HG02678 (cell line): ENCODE results near the gene CECR2.

Experiments used
- ATAC-seq: cut with Tn5 transposase; IDR thresholded peaks from one replicate; pipeline ENCODE4 v1.9.1; 2021; ENCODE audit warnings: mild to moderate bottlenecking, moderate library complexity; ENCODE audit not compliant: unreplicated experiment

Gene CECR2

GRCh38 chr22:17369439-17370025 lies at the start of gene CECR2:
Gene CECR2, plus strand, starts transcription at chr22:17369460. Its CDS starts 324 bp downstream, at chr22:17369784.
- ATAC-seq = no peak

- no peak for ATAC-seq
Observed at GRCh38 chr22:17319546-17319945, 49.7 kb upstream of the CECR2 start.

- ATAC-seq = no peak
Observed at GRCh38 chr22:17322511-17322910, 46.7 kb upstream of the CECR2 start.

GRCh38 chr22:17331690-17332089 lies 37.6 kb upstream of the CECR2 start:
- ATAC-seq = no peak

GRCh38 chr22:17332109-17332800 lies 37.0 kb upstream of the CECR2 start:
- ATAC-seq = no peak

- ATAC-seq = no peak
Observed at GRCh38 chr22:17334059-17334458, 35.2 kb upstream of the CECR2 start.

- ATAC-seq = no peak
Observed at GRCh38 chr22:17334983-17335382, 34.3 kb upstream of the CECR2 start.

- ATAC-seq = no peak
Observed at GRCh38 chr22:17336061-17336460, 33.2 kb upstream of the CECR2 start.

- ATAC-seq = no peak
Observed at GRCh38 chr22:17337639-17338038, 31.6 kb upstream of the CECR2 start.

- no peak for ATAC-seq
Observed at GRCh38 chr22:17339095-17339693, 30.1 kb upstream of the CECR2 start.

GRCh38 chr22:17342361-17342760 lies 26.9 kb upstream of the CECR2 start:
- ATAC-seq = no peak

GRCh38 chr22:17343766-17344165 lies 25.5 kb upstream of the CECR2 start:
- no peak for ATAC-seq

- no peak for ATAC-seq
Observed at GRCh38 chr22:17346578-17346977, 22.7 kb upstream of the CECR2 start.

GRCh38 chr22:17347724-17348123 lies 21.5 kb upstream of the CECR2 start:
- ATAC-seq = no peak

GRCh38 chr22:17348464-17349103 lies 20.7 kb upstream of the CECR2 start:
- no peak for ATAC-seq

- no peak for ATAC-seq
Observed at GRCh38 chr22:17349172-17349571, 20.1 kb upstream of the CECR2 start.

- no peak for ATAC-seq
Observed at GRCh38 chr22:17350292-17350691, 19.0 kb upstream of the CECR2 start.

GRCh38 chr22:17352798-17353197 lies 16.5 kb upstream of the CECR2 start:
- no peak for ATAC-seq

GRCh38 chr22:17357688-17358087 lies 11.6 kb upstream of the CECR2 start:
- no peak for ATAC-seq

- ATAC-seq = no peak
Observed at GRCh38 chr22:17358415-17358814, 10.8 kb upstream of the CECR2 start.

- no peak for ATAC-seq
Observed at GRCh38 chr22:17359501-17359900, 9.8 kb upstream of the CECR2 start.

GRCh38 chr22:17366329-17366728 lies 2.9 kb upstream of the CECR2 start:
- no peak for ATAC-seq
